HG02884 (cell line): ENCODE measurements around the gene ENTPD8.
"Not testable (repeated sequence)": the region's sequence is repeated elsewhere in the genome, so short reads cannot be mapped to it uniquely, and the experiment has no call there.

ENCODE experiments used
- ATAC-seq: cut with Tn5 transposase; IDR thresholded peaks from one replicate; pipeline ENCODE4 v1.9.1; 2021; ENCODE audit warnings: mild to moderate bottlenecking, moderate library complexity; ENCODE audit not compliant: unreplicated experiment

The ENTPD8 gene

GRCh38 chr9:137459601-137460362, 18.6 kb upstream of the ENTPD8 start:
- ATAC-seq = no peak

- peak; percentile 48 for ATAC-seq
Measured at GRCh38 chr9:137459152-137459600, 18.0 kb upstream of the ENTPD8 start, which contains the start of gene NSMF. Gene NSMF, minus strand, starts transcription at chr9:137459334. Its CDS starts 232 bp downstream, at chr9:137459102.

- peak; percentile 1 for ATAC-seq
Measured at GRCh38 chr9:137458194-137459151, 17.3 kb upstream of the ENTPD8 start.

- no peak for ATAC-seq
Measured at GRCh38 chr9:137457406-137458193, 16.4 kb upstream of the ENTPD8 start.

- ATAC-seq = no peak
Measured at GRCh38 chr9:137456864-137457405, 15.8 kb upstream of the ENTPD8 start.

- ATAC-seq = no peak
Measured at GRCh38 chr9:137456061-137456863, 15.1 kb upstream of the ENTPD8 start.

GRCh38 chr9:137455359-137455991, 14.3 kb upstream of the ENTPD8 start:
- no peak for ATAC-seq

- ATAC-seq = no peak
Measured at GRCh38 chr9:137454597-137455358, 13.6 kb upstream of the ENTPD8 start.

GRCh38 chr9:137454145-137454596, 13.0 kb upstream of the ENTPD8 start:
- ATAC-seq = no peak

GRCh38 chr9:137453643-137454081, 12.5 kb upstream of the ENTPD8 start:
- ATAC-seq = no peak

GRCh38 chr9:137452761-137453642, 11.8 kb upstream of the ENTPD8 start:
- no peak for ATAC-seq

- ATAC-seq = no peak
Measured at GRCh38 chr9:137452006-137452760, 11.0 kb upstream of the ENTPD8 start.

- not testable (repeated sequence) for ATAC-seq
Measured at GRCh38 chr9:137451264-137452005, 10.3 kb upstream of the ENTPD8 start.

- ATAC-seq = not testable (repeated sequence)
Measured at GRCh38 chr9:137450539-137451222, 9.5 kb upstream of the ENTPD8 start.

GRCh38 chr9:137449931-137450538, 8.9 kb upstream of the ENTPD8 start:
- ATAC-seq = no peak
